ENCODE data around the gene CALML4. TPM values are rescaled to one million over a fixed set of nuclear protein-coding genes. Genes with fewer than 3 reads are reported as not detected.

CALML4 gene
- total RNA-seq, 1 donor from 2014 or later = 7.3 TPM

GRCh38 chr15:68150187-68150586 is 54.9 kb downstream of the CALML4 start:
- H3K36me3 ChIP-seq = peaks cover 55% of the 10 kb centered on the region
- TF ChIP-seq CTCF (IDR thresholded peaks at IDR 0.05) = no peak
- no peaks in the 10 kb centered on the region for H3K27me3 ChIP-seq (ENCODE audit: low read depth)
- ATAC-seq = no peak
- no peak overlapping the region for H3K4me3 ChIP-seq
- H3K4me1 ChIP-seq = peaks cover 17% of the 10 kb centered on the region
- H3K9me3 ChIP-seq = no peaks in the 10 kb centered on the region
- no peak overlapping the region for H3K27ac ChIP-seq
- no peak for DNase-seq
- intact Hi-C loops (cut with DNase I) = no loop called here

- Histone ChIP-seq H3K27me3 (ENCODE audit: low read depth) (no peaks in the 10 kb centered on the region), H3K27ac (no peak overlapping the region), H3K36me3 (peaks cover 49% of the 10 kb centered on the region), H3K4me3 (no peak overlapping the region), H3K4me1 (peaks cover 11% of the 10 kb centered on the region), H3K9me3 (no peaks in the 10 kb centered on the region)
- intact Hi-C loops (cut with DNase I) = no loop called here
- no peak for TF ChIP-seq CTCF (IDR thresholded peaks at IDR 0.05)
- no peak for DNase-seq
- no peak for ATAC-seq
Measured at GRCh38 chr15:68149059-68149458, 56.1 kb downstream of the CALML4 start.

- peaks cover 48% of the 10 kb centered on the region for H3K36me3 ChIP-seq
- no peaks in the 10 kb centered on the region for H3K27me3 ChIP-seq (ENCODE audit: low read depth)
- ATAC-seq (peak; percentile 70 to 77), DNase-seq (no peak)
- no peak overlapping the region for H3K27ac ChIP-seq
- H3K4me3 ChIP-seq = no peak overlapping the region
- no peaks in the 10 kb centered on the region for H3K9me3 ChIP-seq
- TF ChIP-seq CTCF (IDR thresholded peaks at IDR 0.05) = no peak
- peaks cover 11% of the 10 kb centered on the region for H3K4me1 ChIP-seq
- intact Hi-C loops (cut with DNase I) = no loop called here
Measured at GRCh38 chr15:68148039-68148438, 57.1 kb downstream of the CALML4 start.

- ATAC-seq = no peak
- H3K36me3 ChIP-seq = peaks cover 52% of the 10 kb centered on the region
- peaks cover 3% of the 10 kb centered on the region for H3K4me1 ChIP-seq
- H3K4me3 ChIP-seq = no peak overlapping the region
- DNase-seq = no peak
- H3K27me3 ChIP-seq (ENCODE audit: low read depth) = no peaks in the 10 kb centered on the region
- intact Hi-C loops (cut with DNase I) = no loop called here
- H3K27ac ChIP-seq = no peak overlapping the region
- H3K9me3 ChIP-seq = no peaks in the 10 kb centered on the region
- no peak for TF ChIP-seq CTCF (IDR thresholded peaks at IDR 0.05)
Measured at GRCh38 chr15:68145706-68146105, 59.4 kb downstream of the CALML4 start.

GRCh38 chr15:68143785-68144184 is 61.3 kb downstream of the CALML4 start:
- no peak overlapping the region for H3K4me3 ChIP-seq
- H3K27me3 ChIP-seq (ENCODE audit: low read depth) = no peaks in the 10 kb centered on the region
- H3K27ac ChIP-seq = no peak overlapping the region
- intact Hi-C loops (cut with DNase I) = no loop called here
- no peak for TF ChIP-seq CTCF (IDR thresholded peaks at IDR 0.05)
- no peak for DNase-seq
- H3K36me3 ChIP-seq = peaks cover 51% of the 10 kb centered on the region
- H3K4me1 ChIP-seq = peaks cover under 1% of the 10 kb centered on the region
- H3K9me3 ChIP-seq = no peaks in the 10 kb centered on the region
- ATAC-seq = no peak

- no peak for DNase-seq
- Histone ChIP-seq H3K4me1 (peaks cover 7% of the 10 kb centered on the region), H3K27ac (no peak overlapping the region), H3K9me3 (no peaks in the 10 kb centered on the region), H3K4me3 (no peak overlapping the region), H3K36me3 (peaks cover 46% of the 10 kb centered on the region), H3K27me3 (ENCODE audit: low read depth) (no peaks in the 10 kb centered on the region)
- intact Hi-C loops (cut with DNase I) = no loop called here
- ATAC-seq = no peak
- no peak for TF ChIP-seq CTCF (IDR thresholded peaks at IDR 0.05)
Measured at GRCh38 chr15:68143129-68143528, 62.0 kb downstream of the CALML4 start.

Measured in lower lobe of right lung (tissue), 2 donors.